HG02938 (cell line): ENCODE results near the gene EMILIN3.
"Not testable (repeated sequence)": the region's sequence is repeated elsewhere in the genome, so short reads cannot be mapped to it uniquely, and the experiment has no call there.

ENCODE experiments used
- ATAC-seq: cut with Tn5 transposase; IDR thresholded peaks from one replicate; pipeline ENCODE4 v1.9.1; 2021; ENCODE audit warnings: mild to moderate bottlenecking, moderate library complexity; ENCODE audit not compliant: unreplicated experiment

The EMILIN3 gene

DNA sequence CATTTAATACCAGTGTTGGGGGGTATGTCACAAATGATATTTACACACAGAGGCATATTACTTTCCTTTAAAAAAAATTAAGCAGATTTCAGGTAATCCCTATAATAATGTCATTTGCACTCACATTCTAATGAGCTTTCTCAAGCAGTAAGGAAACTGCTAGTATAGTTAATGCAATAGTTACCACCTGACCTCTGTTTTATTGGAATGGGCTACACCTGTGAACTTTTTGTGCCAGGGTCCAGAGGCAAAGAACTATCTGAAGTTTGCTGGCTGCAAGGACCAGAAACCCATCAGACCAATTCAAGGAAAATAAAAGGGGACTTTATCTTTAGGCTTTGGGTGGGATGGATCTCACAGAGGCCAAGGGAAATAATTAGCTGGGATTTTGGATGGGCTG lies 46.2 kb downstream of the EMILIN3 start:
- no peak for ATAC-seq

DNA sequence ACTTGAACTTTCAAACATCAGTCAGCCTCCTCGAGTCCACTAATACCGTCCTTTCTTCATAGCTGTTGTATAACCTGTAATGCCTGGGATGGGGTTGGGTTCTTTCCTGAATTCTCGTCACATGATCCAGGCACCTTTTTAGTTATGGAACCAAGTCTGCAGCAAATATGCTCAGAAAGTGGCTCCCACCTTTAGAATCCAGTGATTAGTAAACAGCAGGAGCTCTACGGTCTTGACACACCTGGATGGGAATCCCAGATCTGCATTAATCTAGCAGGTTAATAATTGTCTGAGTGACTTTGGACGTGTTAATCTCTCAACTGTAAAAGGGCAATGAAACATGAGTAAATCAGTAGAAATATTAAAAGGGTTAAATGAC lies 48.4 kb downstream of the EMILIN3 start:
- ATAC-seq, result no peak

DNA sequence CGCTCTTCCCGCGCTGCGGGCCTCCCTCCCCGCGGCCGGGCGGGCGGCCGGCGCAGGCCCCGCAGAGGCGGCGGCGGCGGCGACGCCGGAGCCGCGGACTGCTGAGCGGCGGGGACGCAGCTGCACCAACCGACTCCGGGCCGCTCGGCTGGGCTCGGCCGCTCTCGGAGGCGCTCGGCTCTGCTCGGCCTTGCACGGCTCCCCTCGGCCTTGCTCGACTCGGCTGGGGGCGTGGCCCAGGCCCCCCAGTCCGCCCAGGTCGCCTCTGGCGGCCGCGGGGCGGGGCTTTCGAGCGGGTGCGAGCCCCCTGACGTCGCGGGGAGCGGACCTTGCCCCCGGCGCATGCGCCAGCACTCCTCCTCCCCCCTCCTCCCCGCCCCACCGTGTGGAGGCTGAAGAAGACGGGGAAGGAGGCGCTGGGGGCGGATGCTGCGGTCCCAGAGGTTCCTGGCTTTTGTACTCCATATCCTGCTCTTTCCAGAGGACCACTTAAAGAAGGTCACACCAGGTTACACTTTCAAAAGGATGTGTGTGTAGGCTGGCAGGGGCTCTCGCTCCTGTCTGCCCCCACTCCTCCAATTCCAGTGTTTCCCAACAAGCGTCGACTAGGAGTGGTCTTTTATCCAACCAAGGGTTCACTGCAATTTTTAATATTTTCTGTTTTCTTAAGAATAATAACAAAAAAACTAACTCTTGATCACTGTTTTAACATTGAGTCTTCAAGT lies 48.9 kb downstream of the EMILIN3 start, which contains the start of gene ZHX3:
ZHX3 (minus strand) TSS at position 186 of the 725 bp plus-strand sequence. CDS start 112,815 bp downstream, outside the sequence.
- peak; percentile 90 for ATAC-seq

DNA sequence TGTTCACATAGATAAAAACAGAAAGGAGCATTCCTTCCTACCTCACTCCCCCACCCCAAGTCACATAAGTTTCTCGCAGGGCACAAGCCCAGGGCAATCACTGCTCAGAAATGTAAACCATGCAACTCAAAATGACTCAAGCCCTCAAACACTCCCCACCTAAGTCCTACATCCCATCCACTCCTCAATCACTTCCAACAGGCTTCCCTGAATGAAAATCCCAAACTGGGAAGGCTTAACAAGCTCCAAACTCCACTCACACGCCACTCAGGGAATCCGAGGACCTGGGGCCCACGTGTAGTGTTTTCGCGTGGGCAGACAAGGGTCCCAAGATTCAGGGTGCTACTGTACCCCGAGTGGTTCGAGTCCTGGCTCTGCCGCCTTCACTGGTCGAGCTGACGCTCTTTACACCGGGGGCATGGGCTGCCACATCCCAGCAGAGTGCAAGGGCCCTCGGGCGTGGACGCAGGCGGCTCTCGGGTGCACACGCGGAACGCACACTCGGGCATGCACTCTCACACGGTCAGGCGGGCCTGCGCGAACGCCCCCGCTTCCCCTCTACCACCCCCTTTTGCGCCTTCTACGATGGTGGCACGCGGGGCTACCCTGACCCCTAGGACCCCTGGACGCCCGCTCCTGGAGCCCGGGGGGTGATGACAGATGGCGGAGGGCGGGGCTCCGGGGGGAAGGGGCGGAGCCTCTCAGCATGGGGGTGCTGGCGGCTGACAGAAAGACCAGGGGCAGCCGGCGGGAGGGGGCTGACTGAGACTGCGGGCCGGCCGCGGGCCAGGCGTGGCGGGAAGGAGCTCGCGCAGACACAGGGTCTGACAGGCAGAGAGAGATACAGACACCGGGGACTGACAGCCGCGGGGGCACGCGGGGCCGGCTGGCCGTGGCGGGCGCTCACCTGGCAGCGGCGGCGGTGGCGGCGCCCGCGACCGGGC lies 49.7 kb downstream of the EMILIN3 start:
- ATAC-seq, result peak; percentile 70

DNA sequence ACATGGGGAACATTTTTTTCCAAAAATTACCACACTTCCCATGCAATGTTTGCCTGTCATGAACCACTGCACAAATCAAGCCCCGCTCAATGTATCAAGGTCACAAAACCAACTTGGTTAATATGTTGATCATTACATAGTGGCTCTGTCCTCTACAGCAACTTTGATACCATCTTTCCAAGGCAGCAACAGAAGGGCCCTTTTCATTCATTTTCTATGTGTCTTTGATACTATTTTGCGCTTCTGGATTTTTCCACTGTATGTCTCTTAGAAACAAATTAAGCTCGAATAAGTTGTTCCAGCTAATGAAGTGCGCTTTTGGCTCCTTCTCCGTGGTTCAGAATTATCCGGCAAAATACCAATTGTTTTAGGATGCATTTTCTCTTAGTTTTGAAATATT lies 50.6 kb downstream of the EMILIN3 start:
- no peak for ATAC-seq

DNA sequence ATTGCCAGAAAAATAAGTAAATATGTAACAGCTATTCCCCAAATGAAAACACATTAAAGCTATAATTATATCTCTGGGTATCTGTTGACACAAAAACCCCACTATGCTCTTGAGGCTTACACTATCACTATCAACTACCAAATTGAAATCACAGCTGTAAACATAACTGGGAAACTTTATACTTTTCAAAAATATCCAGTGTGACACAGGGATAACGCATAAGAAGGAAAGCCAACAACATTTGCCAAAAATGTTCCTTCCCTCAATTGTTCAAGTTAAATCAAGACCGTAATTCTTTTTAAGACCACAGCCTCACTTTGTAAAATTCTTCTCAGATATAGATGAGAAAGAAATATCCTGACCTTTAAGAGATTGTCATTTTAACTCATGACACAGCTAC lies 52.2 kb downstream of the EMILIN3 start:
- no peak for ATAC-seq

DNA sequence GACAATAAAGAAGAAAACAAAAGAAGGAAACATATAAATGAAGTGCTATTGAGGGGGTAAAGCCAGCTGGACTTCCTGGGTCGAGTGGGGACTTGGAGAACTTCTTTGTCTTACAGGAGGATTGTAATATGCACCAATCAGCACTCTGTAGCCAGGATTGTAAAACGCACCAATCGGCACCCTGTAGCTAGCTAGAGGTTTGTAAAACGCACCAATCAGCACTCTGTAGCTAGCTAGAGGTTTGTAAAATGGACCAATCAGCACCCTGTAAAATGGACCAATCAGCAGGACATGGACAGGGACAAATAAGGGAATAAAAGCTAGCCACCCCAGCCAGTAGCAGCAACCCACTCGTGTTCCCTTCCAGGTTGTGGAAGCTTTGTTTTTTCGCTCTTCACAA lies 54.6 kb downstream of the EMILIN3 start:
- not testable (repeated sequence) for ATAC-seq
